Activated CD8-positive, alpha-beta memory T cell treated with anti-CD3 and anti-CD28 coated beads, Interleukin-2, amount 50 U/mL, for 1 hour (primary cell): ENCODE measurements around the gene VSIG10.
"Not testable (repeated sequence)": the region's sequence is repeated elsewhere in the genome, so short reads cannot be mapped to it uniquely, and the experiment has no call there.

ENCODE experiments used
- DNase-seq: peaks from one replicate; pipeline ENCODE4 v3.0.0-alpha.2; 2020; ENCODE audit errors: extremely low read depth

VSIG10 gene, protein sequence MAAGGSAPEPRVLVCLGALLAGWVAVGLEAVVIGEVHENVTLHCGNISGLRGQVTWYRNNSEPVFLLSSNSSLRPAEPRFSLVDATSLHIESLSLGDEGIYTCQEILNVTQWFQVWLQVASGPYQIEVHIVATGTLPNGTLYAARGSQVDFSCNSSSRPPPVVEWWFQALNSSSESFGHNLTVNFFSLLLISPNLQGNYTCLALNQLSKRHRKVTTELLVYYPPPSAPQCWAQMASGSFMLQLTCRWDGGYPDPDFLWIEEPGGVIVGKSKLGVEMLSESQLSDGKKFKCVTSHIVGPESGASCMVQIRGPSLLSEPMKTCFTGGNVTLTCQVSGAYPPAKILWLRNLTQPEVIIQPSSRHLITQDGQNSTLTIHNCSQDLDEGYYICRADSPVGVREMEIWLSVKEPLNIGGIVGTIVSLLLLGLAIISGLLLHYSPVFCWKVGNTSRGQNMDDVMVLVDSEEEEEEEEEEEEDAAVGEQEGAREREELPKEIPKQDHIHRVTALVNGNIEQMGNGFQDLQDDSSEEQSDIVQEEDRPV

DNA sequence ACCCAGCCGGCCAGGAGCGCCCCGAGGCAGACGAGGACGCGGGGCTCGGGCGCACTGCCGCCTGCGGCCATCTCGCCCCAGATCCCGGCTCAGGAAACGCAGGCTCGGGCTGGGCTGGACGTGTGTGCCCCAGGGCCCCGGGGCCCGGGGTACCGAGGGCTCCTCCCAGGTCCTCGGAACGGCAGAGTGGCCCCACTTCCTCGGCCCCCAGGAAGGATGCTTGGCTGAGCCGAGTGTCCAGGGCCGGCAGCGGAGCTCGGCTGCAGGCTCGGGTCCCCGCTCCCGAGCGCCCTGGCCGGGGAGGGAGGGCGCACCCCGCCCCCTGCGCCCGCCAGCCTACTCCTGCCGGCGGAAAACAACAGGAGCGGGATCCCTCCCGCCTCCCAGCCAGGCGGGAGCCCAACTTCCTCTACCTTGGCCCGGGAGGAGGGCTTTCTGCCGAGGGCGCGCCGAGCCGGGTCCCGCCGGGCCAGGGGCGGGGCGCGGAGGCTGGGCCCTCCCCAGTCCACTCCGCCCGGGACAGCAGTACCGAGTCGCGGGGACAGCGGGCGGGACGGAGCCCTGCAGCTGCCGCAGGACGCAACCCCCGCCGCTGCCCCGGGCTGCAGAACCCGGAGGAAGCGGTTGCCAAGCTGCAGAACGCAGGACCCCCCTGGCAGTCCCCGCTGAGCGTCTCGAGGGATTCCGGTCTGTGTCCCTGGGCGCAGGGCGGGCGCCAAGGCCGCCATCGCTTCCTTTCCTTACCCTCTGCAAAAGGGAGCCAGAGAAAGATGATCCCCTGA lies at the start of gene VSIG10:
Gene VSIG10, minus strand, starts transcription at position 411 of the 782 bp plus-strand sequence. Its CDS starts 340 bp downstream, at position 71.
- DNase-seq: no peak

DNA sequence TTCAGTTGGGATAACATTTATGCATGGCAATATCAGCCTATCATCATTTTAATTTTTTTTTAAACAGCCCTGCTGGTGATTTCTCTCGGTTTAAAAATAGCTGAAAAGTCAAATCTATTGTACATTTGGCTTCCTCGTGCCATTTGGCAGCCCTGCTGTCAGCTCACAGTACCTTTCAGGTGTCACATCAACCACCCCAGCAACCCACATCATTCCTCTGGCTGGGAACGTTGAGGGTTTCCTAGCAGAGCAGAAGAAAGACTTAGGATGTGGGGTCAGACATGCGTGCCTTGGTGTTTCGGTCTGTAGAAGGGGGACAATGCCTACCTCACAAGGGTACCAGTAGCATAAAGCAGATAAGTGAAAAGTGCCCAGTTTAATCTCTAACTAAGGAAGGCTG lies 47.9 kb upstream of the VSIG10 start:
- DNase-seq: no peak

DNA sequence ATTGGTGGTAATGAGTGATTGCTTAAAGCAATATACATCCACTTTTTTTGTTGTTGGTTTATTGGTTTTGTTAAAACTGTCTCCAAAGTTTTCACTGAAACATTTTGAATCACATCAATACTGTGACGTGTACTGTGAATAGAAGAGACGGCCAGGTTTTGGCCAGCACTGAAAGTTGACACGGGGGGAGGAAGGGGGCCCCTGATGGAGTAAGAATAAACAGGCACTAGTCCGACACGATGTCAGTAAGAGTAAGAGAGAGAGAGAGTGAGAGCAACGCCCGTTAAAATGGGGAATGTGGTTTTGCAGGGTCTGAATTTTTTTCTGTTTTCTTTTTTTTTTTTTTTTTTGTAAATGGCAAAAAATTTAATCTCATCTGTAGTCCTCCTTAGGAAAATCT lies 46.8 kb upstream of the VSIG10 start:
- no peak for DNase-seq

DNA sequence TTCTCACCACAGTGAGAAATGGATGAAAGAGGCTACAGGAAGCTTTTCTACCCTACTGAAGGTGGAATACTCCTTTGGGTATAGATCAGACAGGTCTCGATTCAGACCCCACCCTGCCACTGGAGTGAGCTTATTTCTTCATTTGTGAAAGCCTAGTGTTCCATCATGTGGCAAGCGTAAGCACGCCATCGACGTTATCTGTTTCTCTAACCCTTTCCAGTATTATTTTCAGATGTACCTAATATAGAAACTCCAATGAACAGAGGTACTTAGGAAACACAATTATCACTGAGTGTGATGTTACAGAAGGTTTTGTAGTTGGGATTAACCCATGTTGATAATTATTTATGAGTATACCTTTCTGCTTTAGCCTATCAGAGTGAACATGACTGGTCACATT lies 44.5 kb upstream of the VSIG10 start:
- no peak for DNase-seq

DNA sequence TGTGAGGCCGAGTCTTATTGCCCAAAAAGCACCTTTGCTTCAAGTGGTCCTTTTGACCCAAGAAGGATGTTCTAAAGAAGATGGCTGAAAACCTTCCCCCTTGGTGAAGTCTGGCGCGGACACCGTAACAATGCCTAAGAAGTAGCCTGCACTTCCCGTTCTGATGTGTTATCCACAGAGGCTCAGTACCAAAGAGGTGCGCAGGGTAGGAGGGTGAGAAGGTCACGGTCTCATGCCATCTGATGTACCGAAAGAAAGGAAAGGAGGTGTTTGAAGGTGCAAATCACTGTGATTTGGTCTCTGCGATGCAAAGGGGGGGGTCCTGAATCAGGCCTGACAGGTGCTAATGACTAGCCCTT lies 42.0 kb upstream of the VSIG10 start:
- no peak for DNase-seq

DNA sequence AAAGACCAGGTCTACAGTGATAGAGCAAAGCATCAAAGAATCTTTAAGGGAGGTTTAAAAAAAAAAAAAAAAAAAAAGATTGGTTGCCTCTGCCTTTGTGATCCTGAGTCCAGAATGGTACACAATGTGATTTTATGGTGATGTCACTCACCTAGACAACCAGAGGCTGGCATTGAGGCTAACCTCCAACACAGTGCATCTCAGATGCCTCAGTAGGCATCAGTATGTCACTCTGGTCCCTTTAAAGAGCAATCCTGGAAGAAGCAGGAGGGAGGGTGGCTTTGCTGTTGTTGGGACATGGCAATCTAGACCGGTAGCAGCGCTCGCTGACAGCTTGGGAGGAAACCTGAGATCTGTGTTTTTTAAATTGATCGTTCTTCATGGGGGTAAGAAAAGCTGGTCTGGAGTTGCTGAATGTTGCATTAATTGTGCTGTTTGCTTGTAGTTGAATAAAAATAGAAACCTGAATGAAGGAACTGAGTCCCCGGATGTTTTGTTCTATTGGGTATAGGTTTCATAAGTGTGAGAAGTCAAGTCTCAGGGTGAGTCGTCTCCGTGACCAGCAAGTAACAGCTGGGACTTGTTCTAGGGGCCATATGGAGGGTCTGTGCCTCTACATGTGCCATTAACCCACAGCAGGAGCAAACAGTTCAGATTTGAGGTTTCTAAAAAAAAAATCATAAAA lies 41.4 kb upstream of the VSIG10 start:
- no peak for DNase-seq

DNA sequence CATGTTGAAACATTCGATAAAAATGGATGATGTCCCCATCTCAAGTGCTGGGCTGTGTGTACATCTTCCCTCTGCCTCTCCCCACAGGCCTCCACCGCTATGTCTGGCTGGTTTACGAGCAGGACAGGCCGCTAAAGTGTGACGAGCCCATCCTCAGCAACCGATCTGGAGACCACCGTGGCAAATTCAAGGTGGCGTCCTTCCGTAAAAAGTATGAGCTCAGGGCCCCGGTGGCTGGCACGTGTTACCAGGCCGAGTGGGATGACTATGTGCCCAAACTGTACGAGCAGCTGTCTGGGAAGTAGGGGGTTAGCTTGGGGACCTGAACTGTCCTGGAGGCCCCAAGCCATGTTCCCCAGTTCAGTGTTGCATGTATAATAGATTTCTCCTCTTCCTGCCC lies 40.7 kb upstream of the VSIG10 start:
- no peak for DNase-seq

DNA sequence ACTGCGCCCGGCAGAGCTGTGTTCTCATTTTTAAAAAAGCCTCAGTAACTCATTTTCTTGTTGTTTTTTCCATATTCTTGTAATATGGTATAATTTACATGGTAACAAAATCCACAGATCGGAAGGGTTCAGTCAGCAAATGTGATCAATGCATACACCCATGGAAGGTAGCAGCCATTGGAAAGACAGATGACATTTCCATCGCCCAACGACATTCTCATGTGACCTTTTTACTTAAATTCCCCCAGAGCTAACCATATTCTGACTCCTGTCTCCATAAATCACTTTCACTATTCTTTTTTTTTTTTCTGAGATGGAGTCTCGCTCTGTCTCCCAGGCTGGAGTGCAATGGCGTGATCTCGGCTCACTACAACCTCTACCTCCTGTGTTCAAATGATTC lies 37.0 kb upstream of the VSIG10 start:
- no peak for DNase-seq

DNA sequence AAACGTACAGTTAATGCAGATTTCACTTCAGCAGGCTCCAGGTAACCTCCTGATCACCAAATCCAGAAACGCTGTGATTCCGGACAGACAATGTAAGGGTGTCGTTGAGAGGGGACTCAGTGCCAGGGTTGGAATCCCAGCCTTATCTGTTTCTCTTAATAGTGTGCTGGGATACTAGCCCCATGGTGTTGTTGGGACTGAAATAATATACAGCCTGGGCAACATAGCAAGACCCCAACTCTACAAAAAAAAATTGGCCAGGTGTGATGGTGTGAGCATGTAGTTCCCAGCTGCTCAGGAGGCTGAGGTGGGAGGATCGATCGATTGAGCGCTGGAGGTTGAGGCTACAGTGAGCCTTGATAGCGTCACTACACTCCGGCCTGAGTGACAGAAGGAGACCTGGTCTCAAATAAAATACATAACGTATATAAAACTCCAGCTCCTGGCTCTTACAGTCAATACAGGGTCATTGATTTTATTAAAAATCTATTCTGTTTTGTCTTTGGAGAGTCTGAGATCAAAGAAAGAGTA lies 33.4 kb upstream of the VSIG10 start:
- no peak for DNase-seq

DNA sequence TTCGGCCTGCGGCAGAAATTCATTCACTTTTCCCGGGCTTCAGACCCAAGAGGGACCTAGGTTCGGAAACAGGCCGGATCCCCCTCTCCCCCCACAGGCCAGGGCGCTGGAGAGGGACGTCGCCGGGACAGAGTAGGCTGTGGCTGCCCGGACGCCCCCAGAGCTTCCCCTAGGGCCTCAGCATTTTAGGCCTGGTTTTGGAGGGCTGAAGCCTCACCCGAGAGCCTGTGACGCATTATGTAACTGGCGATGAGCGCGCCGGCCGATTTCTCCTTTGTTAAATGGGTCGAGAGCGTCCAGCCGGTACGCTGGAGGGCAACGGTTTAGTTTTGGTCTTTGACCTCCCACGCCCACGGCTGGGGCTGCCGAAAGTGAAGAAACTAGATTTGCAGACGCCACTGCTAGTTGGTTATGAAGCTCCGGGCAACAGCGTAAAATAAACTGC lies 32.8 kb upstream of the VSIG10 start:
- no peak for DNase-seq

DNA sequence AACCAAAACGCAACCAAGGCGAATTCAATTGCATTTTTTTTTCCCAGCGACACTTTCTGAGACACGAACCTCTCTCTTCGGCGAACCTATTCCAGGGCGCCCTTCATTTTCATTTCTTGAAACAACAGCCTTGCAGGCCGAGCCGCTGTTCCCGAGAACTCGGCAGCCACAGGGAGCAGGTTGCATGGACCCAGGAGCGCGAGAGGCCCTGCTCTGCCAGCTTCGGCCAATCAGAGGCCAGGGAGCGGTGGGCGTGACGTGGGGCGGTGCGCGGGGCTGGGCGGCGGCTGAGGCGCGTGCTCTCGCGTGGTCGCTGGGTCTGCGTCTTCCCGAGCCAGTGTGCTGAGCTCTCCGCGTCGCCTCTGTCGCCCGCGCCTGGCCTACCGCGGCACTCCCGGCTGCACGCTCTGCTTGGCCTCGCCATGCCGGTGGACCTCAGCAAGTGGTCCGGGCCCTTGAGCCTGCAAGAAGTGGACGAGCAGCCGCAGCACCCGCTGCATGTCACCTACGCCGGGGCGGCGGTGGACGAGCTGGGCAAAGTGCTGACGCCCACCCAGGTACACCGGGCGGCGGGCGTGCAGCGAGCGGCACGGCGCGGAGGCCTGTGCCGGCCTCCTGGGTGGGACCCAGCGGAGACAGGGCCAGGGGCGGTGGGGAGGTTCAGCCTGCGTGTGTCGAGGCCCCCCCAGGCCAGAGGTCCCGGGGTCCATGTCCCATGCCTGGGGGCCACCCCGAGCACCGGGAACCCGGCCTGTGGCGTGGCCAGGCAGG lies 32.2 kb upstream of the VSIG10 start, which contains the start of gene PEBP1:
Gene PEBP1, plus strand, starts transcription at position 337 of the 771 bp plus-strand sequence. Its CDS starts 86 bp downstream, at position 423.
- DNase-seq: peak; percentile 67

DNA sequence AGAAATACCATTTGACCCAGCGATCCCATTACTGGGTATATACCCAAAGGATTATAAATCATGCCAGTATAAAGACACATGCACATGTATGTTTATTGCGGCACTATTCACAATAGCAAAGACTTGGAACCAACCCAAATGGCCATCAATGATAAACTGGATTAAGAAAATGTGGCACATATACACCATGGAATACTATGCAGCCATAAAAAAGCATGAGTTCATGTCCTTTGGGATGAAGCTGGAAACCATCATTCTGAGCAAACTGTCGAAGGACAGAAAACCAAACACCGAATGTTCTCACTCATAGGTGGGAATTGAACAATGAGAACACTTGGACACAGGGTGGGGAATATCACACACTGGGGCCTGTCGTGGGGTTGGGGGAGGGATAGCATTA lies 25.6 kb upstream of the VSIG10 start:
- DNase-seq: not testable (repeated sequence)

DNA sequence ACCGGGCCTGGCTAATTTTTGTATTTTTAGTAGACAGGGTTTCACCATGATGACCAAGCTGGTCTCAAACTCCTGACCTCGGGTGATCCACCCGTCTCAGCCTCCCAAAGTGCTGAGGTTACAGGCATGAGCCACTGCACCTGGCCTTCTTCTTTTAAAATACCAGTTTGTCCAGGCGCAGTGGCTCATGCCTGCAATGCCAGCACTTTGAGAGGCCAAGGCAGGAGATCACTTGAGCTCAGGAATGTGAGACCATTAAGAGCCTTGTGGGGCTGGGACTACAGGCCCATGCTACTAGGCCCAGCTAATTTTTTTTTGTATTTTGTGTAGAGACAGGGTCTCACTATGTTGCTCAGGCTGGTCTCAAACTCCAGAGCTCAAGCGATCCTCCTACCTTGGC lies 24.1 kb upstream of the VSIG10 start:
- DNase-seq: no peak

DNA sequence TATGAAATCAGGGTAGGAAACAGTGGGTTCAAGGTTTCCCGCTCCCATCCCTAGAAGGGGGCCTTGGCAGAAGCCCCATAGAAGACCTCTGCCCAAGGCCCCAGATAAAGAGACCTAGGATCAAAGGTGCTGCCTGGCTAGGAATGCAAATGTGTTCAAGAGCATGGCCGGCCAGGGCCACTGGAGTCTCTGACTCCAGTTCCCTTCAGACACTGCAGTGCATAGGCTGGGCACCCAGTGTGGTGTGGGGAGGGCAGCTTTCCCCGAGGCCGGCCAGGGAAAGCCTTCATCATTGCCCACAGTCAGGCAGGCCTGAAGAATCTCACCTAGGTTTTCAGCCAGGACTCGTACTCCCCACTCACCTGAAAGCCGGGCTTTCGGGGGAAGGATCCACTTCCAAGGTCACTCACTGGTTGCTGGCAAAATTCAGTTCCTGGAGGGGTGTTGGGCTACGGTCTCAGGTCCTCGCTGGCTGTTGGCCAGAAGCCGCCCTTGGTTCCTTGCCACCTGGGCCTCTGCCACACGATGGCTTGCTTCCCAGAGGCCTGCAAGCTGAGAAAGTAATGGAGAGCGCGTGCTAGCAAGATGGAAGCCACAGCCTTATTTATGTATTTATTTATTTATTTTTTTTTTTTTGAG lies 22.4 kb upstream of the VSIG10 start:
- DNase-seq: no peak

DNA sequence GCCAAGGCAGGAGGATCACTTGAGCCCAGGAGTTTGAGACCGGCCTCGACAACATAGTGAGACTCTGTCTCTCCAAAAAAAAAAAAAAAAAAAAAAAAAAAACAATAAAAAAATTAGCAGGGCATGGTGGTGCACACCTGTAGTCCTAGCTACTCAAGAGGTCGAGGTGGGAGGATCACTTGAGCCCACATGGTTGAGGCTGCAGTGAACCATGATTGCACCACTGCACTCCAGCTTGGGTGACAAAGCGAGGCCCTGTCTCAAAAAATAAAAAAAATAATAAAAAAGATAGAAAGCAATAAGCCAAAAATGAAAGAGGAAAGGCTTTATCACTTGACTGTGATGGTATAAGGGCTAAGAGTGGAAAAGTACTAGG lies 21.9 kb upstream of the VSIG10 start:
- DNase-seq: no peak

DNA sequence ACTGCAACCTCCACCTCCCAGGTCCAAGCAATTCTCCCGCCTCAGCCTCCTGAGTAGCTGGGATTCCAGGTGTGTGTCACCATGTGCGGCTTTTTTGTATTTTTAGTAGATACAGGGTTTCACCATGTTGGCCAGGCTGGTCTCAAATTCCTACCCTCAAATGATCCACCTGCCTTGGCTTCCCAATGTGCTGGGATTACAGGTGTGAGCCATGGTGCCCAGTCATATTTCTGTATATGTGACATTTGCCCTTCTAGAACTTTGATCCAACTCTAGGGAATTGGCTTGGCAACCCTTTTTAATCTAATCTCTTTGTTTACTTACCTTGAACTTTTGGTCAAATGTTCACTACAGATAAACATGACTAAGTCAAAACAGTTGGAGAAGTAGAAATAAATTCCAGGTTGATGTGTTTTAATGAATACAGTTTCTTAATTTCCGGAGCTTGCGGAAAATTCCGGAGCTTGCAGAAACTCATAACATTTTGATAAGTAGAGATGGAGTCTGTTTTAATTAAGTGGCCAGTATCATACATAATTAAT lies 20.6 kb upstream of the VSIG10 start:
- no peak for DNase-seq

DNA sequence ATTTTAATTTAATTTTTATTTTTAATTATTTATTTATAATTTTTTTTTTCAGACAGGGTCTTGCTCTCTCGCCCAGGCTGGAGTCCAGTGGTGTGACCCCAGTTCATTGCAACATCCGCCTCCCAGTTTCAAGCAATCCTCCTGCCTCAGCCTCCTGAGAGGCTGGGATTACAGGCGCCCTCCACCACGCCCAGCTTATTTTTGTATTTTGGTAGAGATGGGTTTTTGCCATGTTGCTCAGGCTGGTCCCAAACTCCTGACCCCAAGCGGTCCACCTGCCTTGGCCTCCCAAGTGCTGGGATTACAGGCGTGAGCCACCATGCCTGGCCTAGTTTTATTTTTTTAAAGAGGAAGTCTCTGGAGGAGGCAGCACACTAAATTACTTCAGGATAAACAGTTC lies 18.5 kb upstream of the VSIG10 start:
- no peak for DNase-seq

DNA sequence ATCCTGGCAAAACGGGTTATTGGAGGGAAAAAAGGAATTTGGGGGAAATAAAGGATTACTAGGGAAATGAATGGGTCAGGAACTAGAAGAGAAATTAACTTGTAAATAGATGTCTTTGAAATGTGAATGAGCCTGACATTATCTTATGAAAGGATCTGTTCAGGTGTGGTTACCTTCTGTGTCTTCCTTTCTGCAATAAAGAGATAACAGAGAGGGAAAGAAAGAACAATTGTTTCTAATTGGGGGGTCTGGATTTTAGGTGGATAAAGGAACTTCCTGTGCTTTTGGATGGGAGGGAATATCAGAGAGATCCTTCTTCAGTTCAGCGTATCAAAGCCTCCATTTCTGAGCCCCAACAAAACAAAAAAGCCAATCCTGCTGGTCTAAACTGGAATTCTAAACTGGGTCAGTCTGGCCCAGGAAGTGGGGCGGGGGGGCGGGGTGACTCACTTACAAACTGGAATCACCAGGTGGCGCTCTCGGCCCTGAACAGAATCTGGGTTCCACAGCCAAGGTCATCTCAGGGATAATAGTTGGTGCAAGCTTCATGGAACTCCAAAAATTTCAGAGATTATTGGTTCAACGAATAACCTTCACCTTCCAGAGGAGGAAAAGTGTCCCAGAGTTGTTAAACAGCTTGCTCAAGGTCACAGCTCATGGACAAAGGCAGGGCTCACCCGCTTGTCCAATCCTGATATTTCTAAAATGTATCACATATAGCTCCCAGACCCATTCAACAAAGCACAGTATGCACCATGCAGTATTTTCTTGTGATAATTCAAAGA lies 17.0 kb upstream of the VSIG10 start:
- no peak for DNase-seq

DNA sequence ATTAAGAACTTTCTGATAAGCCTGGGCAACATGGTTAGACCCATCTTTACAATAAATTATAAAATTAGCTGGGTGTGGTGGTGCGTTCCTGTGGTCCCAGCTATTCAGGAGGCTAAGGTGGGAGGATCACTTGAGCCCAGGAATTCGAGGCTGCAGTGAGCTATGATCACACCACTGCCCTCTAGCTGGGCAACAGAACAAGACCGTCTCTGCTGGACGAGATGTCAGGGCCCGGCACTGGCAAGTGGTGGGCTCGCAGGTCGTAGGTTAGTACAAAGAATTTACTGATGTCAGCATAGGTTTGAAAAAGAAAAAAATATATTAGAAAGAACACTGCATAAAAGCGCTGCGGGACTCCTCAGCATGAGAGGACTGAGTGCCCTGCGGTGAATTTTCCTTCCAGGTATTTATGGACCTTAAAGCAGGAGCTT lies 15.7 kb upstream of the VSIG10 start:
- no peak for DNase-seq

DNA sequence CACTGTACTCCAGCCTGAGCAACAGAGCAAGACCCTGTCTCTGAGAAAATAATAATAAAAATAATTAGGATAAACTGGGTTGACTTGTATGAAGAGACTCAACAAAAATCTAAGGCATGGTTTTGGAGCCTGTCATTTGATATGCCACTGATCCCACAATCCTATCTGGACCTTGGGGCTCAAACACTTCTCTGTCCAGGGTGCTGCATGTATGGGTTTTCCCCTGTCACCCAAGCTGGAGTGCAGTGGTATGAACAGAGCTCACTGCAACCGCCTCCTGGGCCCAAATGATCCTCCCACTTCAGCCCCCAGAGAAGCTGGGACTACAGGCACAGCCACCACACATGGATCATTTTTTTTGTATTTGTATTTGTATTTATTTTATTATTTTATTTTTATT lies 5.3 kb upstream of the VSIG10 start:
- no peak for DNase-seq
